PC-9 (cell line): Measurements from ENCODE around the gene TBC1D8. TPM values are rescaled to one million over a fixed set of nuclear protein-coding genes. Genes with fewer than 3 reads are reported as not detected.

Source experiments
- BruUV-seq: library from RNA; stranded (reverse); fragments of 400-500 nt; replicated peaks from 2 replicates; lab custom pipeline; 2021; lab: Mats Ljungman, UMichigan
- CTCF ChIA-PET: fragments of 300-600 bp; sonication (Branson Sonifier 250); formaldehyde crosslinking; loops from one replicate; lab custom pipeline; 2022; ENCODE audit warnings: antibody characterized with exemption; lab: Charles Lee
- POLR2A ChIA-PET: fragments of 300-600 bp; sonication (Branson Sonifier 250); formaldehyde crosslinking; loops from one replicate; lab custom pipeline; 2022; ENCODE audit warnings: antibody characterized with exemption; ENCODE audit not compliant: unreplicated experiment; lab: Charles Lee
- DNase-seq, 2 experiments: peaks; one replicate each; pipeline versions ENCODE4 v3.0.0 to v3.0.0-alpha.2; 2015 to 2022; ENCODE audit warnings: mixed read lengths in 1 of 2
- H2AFZ ChIP-seq: fragments of 200-600 bp; sonication (generic); 2 replicates; pipeline ENCODE4 v1.8.1; 2017; ENCODE audit warnings: antibody characterized with exemption
- H3F3A ChIP-seq: fragments of 200-600 bp; sonication (generic); 2 replicates; pipeline ENCODE4 v1.8.1; 2017; ENCODE audit warnings: antibody characterized with exemption, mild to moderate bottlenecking, low read depth; ENCODE audit not compliant: insufficient read depth
- H3K27ac ChIP-seq: fragments of 200-600 bp; sonication (generic); 2 replicates; pipeline ENCODE4 v1.6.1; 2016; ENCODE audit warnings: mixed run types
- H3K27me3 ChIP-seq: fragments of 200-600 bp; sonication (generic); 2 replicates; pipeline ENCODE4 v1.6.1; 2016; ENCODE audit warnings: low read depth, mixed run types; ENCODE audit not compliant: insufficient read depth
- H3K36me3 ChIP-seq: fragments of 200-600 bp; sonication (generic); 2 replicates; pipeline ENCODE4 v1.6.1; 2016; ENCODE audit warnings: low read depth, mixed run types
- H3K4me1 ChIP-seq: fragments of 200-600 bp; sonication (generic); replicated peaks from 2 replicates; pipeline ENCODE4 v1.6.1; 2016; ENCODE audit warnings: mixed run types; ENCODE audit not compliant: insufficient read depth
- H3K4me2 ChIP-seq: fragments of 200-600 bp; sonication (generic); 2 replicates; pipeline ENCODE4 v1.6.1; 2017; ENCODE audit warnings: mixed run types
- H3K4me3 ChIP-seq: fragments of 200-600 bp; sonication (generic); 2 replicates; pipeline ENCODE4 v1.6.1; 2016; ENCODE audit warnings: mixed run types
- H3K79me2 ChIP-seq: fragments of 200-600 bp; sonication (generic); 2 replicates; pipeline ENCODE4 v1.6.1; 2017; ENCODE audit warnings: low read depth, mixed run types
- H3K9me2 ChIP-seq: fragments of 200-600 bp; sonication (generic); 2 replicates; pipeline ENCODE4 v1.8.1; 2017; ENCODE audit warnings: mild to moderate bottlenecking; ENCODE audit not compliant: insufficient read depth
- H3K9me3 ChIP-seq: fragments of 200-600 bp; sonication (generic); 2 replicates; pipeline ENCODE4 v1.8.1; 2016; ENCODE audit warnings: low read depth; ENCODE audit not compliant: insufficient read depth
- H4K20me1 ChIP-seq: fragments of 200-600 bp; sonication (generic); 2 replicates; pipeline ENCODE4 v1.8.1; 2017; ENCODE audit not compliant: insufficient read depth
- CTCF ChIP-seq: fragments of 200-600 bp; sonication (generic); conservative IDR thresholded peaks from 2 replicates; pipeline ENCODE4 v1.6.1; 2017; ENCODE audit warnings: mixed run types, antibody characterized with exemption, mild to moderate bottlenecking, moderate library complexity
- EZH2 ChIP-seq: fragments of 200-600 bp; sonication (generic); IDR thresholded peaks from 2 replicates; pipeline ENCODE4 v1.8.0; 2017; ENCODE audit warnings: antibody characterized with exemption, low read depth
- intact Hi-C: fragments of 100-400 bp; cut with micrococcal nuclease; formaldehyde crosslinking; loops from one replicate; pipeline ENCODE4 v1.10.0; 2022; ENCODE audit not compliant: unreplicated experiment
- total RNA-seq: library from RNA; stranded (reverse); gene quantifications from 2 replicates; pipeline ENCODE4 v1.2.3, GENCODE V29; 2021

The TBC1D8 gene
- total RNA-seq, 1 experiment from 2014 or later: 25.2 TPM

DNA sequence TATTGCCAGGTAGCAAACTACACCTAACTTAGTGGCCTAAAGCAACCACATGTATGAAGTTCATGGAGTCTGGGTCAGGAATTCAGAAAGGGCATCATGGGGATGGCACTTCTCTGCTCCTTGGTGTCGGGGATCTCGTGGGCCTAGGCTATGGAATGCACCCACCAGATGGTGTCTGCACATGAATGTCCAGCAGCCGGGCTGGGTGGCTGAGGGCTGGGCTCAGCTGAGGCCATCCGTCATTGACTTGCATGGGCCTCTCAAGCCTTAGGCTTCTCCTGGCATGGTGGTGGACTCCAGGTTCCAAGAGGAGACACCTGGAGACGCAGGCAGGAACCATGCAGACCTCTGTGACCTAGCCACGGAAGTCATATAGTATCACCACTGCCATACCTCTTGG, 175.1 kb downstream of the TBC1D8 start:
- intact Hi-C loops: no loop called here
- Histone ChIP-seq H3K79me2 (no peaks in the 10 kb centered on the region), H3K9me3 (no peaks in the 10 kb centered on the region), H4K20me1 (no peaks in the 10 kb centered on the region), H3K36me3 (peaks cover 42% of the 10 kb centered on the region), H3K27me3 (no peaks in the 10 kb centered on the region), H3K4me3 (no peak overlapping the region), H3K9me2 (no peaks in the 10 kb centered on the region), H3K27ac (no peak overlapping the region), H2AFZ (no peak overlapping the region), H3F3A (peaks cover 21% of the 10 kb centered on the region; the same call in 1 of the 2 replicates), H3K4me1 (no peaks in the 10 kb centered on the region), H3K4me2 (no peak overlapping the region)
- CTCF ChIA-PET: no interaction called here
- DNase-seq: no peak
- POLR2A ChIA-PET: no interaction called here
- no TSS peak for BruUV-seq
- no peak for TF ChIP-seq CTCF
- TF ChIP-seq EZH2: no peak

GRCh38 chr2:100975521-100975785, 175.7 kb downstream of the TBC1D8 start:
- Histone ChIP-seq H3K4me1 (no peaks in the 10 kb centered on the region), H3K4me2 (no peak overlapping the region), H3K9me2 (no peaks in the 10 kb centered on the region), H3K9me3 (no peaks in the 10 kb centered on the region), H3K36me3 (peaks cover 42% of the 10 kb centered on the region), H3K79me2 (no peaks in the 10 kb centered on the region), H3K27ac (no peak overlapping the region), H3K4me3 (no peak overlapping the region), H2AFZ (no peak overlapping the region), H4K20me1 (no peaks in the 10 kb centered on the region), H3F3A (peaks cover 21% of the 10 kb centered on the region; the same call in 1 of the 2 replicates), H3K27me3 (no peaks in the 10 kb centered on the region)
- intact Hi-C loops: no loop called here
- no peak for DNase-seq
- ChIA-PET POLR2A (no interaction called here), CTCF (no interaction called here)
- no TSS peak for BruUV-seq
- TF ChIP-seq CTCF (no peak), EZH2 (no peak)

DNA sequence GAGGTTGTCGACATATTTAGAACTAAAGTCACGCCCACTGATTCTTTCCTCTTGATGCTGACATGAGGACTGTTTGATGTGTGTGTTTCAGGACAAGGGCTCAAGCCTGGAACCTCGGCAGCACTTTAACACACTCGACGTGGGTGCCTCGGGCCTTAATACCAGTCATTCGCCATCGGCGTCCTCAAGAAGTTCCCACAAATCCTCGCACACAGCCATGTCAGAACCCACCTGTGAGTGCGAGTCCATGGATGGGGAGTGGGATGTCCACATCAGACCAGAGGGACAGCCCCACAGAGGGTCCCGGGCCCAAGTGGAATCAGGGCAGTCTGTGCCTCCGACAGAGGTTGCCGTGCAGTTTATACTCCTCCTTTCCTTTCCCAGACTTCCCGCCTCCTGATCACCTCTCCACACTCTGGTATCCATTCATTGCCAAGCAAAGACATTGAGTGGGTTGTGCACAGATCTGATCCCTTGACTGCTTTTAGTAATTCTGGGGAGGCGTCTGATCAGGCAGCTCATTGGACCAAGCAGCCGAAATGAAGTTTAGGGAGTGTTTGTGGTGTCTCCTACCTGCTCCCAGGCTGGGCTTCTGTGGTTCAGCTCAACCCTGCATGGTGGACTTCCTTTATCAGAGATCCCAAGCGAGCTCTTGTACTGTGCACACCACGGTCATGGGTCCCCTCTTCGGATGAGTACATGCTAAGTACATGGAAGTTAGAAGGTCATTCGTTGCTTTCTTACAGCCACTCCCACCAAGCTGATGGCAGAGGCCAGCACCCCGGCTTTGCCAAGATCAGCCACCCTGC, 176.3 kb downstream of the TBC1D8 start:
- Histone ChIP-seq H4K20me1 (no peaks in the 10 kb centered on the region), H2AFZ (no peak overlapping the region), H3K4me1 (no peaks in the 10 kb centered on the region), H3K9me2 (no peaks in the 10 kb centered on the region), H3K27me3 (no peaks in the 10 kb centered on the region), H3K4me2 (no peak overlapping the region), H3K9me3 (no peaks in the 10 kb centered on the region), H3K27ac (no peak overlapping the region), H3F3A (peaks cover 18% of the 10 kb centered on the region; the same call in 1 of the 2 replicates), H3K36me3 (peaks cover 39% of the 10 kb centered on the region), H3K79me2 (no peaks in the 10 kb centered on the region), H3K4me3 (no peak overlapping the region)
- no peak for DNase-seq
- no TSS peak for BruUV-seq
- POLR2A ChIA-PET: interaction anchor here (0.6 kb wide), 1 partner anchor 14 kb away, joined by 4 read pairs; no protein-coding TSS in a partner anchor
- intact Hi-C loops: no loop called here
- CTCF ChIA-PET: no interaction called here
- TF ChIP-seq EZH2 (no peak), CTCF (no peak)
